GM12864 (cell line): Measurements from ENCODE around the gene CENPA.
"Not testable (repeated sequence)": the region's sequence is repeated elsewhere in the genome, so short reads cannot be mapped to it uniquely, and the experiment has no call there.

Experiments used
- DNase-seq: peaks from one replicate; pipeline ENCODE4 v3.0.0-alpha.2; 2011; ENCODE audit warnings: low read depth
- H3K4me3 ChIP-seq: 2 replicates; pipeline ENCODE4 v1.5.1; 2011; ENCODE audit warnings: mild to moderate bottlenecking, low read depth, low read length, control low read depth
- TF ChIP-seq, protein P1 (sequence below): IDR thresholded peaks from 2 replicates; pipeline ENCODE4 v1.5.1; 2011; ENCODE audit warnings: low read depth, mild to moderate bottlenecking, moderate library complexity, low read length, control low read depth, inconsistent platforms; ENCODE audit errors: missing control alignments

The CENPA gene

DNA sequence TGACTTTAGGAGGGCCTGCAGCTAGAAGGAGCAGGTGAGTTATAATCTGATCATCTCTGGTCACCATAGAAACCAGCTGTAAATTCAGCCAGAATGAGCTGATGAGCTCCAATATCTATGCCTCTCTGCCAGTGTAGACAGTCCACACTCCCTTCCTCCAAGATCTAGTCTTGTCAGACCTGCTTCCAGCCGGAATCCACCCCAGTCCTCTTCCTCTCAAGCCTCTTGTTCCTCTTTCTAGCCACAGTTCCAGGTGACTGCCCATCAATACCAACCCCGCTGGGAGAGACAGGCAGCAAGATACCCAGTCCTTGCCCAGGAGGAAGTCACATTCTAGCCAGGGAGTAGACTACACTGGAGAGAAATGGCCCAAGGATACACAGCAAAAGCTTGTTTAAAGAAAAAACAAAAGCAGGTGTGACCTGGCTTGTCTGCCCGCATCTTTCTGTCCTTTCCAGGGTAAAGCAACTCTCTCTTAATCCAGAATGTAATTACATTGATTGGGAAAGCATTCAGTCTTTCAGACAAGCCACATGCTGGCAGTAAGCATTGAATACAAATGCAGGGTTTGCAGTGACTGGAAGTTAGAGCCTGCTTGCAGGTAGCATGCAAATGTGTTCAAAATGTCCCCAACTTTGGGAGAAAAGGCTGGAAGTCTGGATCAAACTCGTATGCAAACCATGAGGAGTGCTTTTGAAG lies 30.7 kb upstream of the CENPA start:
- TF ChIP-seq, protein P1, sequence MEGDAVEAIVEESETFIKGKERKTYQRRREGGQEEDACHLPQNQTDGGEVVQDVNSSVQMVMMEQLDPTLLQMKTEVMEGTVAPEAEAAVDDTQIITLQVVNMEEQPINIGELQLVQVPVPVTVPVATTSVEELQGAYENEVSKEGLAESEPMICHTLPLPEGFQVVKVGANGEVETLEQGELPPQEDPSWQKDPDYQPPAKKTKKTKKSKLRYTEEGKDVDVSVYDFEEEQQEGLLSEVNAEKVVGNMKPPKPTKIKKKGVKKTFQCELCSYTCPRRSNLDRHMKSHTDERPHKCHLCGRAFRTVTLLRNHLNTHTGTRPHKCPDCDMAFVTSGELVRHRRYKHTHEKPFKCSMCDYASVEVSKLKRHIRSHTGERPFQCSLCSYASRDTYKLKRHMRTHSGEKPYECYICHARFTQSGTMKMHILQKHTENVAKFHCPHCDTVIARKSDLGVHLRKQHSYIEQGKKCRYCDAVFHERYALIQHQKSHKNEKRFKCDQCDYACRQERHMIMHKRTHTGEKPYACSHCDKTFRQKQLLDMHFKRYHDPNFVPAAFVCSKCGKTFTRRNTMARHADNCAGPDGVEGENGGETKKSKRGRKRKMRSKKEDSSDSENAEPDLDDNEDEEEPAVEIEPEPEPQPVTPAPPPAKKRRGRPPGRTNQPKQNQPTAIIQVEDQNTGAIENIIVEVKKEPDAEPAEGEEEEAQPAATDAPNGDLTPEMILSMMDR = no peak
- H3K4me3 ChIP-seq = no peak overlapping the region
- DNase-seq = no peak

DNA sequence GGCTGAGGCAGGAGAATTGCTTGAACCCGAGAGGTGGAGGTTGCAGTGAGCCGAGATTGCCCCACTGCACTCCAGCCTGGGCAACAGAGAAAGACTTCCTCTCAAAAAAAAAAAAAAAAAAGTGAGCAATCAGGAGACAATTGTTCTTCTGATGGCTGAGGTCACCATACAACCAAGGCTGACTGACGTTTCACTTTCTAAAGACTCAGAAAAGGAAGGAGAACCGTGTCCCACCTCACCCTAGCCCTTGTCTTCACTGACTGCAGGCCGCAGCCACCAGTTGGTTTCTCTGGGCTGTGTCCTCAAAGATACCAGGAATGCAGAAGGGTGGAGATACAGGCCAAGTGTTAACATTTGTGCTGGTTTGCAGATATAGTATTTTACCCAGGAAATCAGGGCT lies 29.5 kb upstream of the CENPA start:
- no peak for DNase-seq
- TF ChIP-seq, protein P1 = no peak
- no peak overlapping the region for H3K4me3 ChIP-seq

DNA sequence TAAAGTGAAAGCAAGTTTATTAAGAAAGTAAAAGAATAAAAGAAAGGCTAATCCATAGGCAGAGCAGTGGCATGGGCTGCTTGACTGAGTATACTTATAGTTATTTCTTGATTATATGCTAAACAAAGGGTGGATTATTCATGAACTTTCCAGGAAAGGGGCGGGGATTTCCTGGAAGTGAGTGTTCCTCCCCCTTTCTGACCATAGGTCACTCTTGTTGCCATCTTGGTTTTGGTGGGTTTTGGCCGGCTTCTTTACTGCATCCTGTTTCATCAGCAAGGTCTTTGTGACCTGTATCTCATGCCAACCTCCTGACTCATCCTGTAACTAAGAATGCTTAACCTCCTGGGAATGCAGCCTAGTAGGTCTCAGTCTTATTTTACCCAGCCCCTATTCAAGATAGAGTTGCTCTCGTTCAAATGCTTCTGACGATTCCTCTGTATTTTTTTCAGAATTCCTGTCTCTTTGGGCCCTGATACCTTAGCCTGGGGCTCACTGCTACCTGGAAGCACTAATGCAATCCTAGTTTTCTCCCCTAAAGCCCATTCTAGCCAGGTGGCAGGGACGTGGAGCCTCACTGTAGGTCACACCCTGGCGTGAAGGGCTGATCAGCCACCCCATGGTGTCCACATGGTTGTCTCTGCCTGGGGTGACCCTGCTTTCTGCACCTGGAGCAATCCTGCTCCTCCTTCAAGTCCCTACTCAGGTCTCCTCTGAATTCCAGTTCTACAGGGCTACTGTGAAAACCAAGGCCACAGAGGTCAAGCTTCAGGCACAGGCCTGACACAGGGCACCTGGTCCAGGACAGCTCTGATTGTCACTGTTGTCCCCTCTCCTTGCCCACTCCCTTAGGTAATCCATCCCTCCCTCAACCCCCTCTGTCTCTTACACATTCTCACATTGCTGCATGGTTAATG lies 27.7 kb upstream of the CENPA start:
- H3K4me3 ChIP-seq = no peak overlapping the region
- DNase-seq = peak; percentile 40
- TF ChIP-seq, protein P1 = no peak

DNA sequence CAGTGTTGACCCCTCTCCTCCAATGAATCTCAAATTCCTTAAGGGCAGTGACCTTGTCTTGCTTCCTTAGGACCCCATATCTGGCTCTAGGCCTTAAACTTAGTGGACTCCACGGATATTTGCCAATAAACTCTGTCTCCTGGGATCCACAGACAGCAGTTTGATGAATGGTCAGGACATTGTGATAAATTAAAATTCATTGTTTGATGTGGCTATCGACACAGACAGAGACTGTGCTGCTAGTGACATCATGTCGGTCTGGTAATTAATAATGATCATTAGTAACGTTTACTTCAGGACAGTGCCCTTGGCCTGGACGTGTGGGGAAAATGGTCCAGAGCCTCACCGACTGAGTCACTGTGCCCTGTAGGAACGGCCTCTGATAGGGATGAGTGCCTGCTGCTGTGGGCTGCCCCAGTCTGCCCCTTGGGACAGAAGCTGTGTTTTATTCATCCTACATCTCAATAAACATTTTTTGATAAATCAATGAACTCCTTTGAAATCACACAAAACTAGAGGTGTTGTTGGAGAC lies 27.0 kb upstream of the CENPA start:
- no peak for DNase-seq
- H3K4me3 ChIP-seq = no peak overlapping the region
- TF ChIP-seq, protein P1 = no peak

DNA sequence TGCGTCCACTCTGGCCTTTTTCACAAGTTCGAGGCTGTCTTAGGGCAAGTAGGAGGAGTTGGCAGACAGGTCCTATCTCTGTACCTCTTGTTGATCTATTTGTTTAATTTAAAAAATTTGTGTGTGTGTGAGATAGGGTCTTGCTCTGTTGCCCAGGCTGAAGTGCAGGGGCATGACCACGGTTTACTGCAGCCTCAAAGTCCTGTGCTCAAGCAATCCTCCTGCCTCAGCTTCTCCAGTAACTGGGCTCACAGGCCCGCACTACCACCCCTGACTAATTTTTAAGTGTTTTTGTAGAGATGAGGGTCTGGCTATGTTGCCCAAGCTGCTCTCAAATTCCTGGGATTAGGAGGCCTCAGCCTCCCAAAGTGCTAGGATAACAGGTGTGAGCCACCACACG lies 26.0 kb upstream of the CENPA start:
- TF ChIP-seq, protein P1 = no peak
- no peak overlapping the region for H3K4me3 ChIP-seq
- DNase-seq = no peak

DNA sequence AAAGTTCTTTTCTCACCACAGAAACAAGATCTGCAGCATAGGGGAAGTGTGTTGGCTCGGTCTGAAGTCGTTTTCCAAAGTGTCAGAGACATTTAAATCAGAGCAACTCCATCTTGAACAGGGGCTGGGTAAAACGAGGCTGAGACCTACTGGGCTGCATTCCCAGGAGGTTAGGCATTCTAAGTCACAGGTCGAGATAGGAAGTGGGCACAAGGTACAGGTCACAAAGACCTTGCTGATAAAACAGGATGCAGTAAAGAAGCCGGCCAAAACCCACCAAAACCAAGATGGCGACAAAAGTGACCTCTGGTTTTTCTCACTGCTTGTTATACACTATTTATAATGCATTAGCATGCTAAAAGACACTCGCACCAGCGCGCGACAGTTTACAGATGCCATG lies 24.9 kb upstream of the CENPA start:
- not testable (repeated sequence) for H3K4me3 ChIP-seq, DNase-seq

DNA sequence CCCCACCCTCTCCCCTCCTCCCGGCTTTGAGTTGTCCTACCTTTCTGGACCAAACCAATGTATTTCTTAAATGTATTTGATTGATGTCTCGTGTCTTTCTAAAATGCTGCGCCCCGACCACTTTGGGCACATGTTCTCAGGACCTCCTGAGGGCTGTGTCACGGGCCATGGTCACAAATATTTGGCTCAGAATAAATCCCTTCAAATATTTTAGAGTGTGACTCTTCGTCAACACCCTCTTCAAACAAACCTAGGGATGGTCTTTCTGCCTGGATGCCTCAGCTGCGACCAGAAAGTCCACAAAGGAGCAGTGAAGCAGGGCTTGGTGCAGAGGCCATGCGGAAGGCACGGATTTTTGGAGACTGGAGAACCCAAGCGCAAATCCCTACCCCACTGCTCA lies 22.8 kb upstream of the CENPA start:
- TF ChIP-seq, protein P1 = no peak
- no peak for DNase-seq
- no peak overlapping the region for H3K4me3 ChIP-seq
